GM12878 (cell line): ENCODE results near the gene GPR68. TPM values are rescaled to one million over a fixed set of nuclear protein-coding genes. Genes with fewer than 3 reads are reported as not detected.

ENCODE experiments used
- ATAC-seq: fragments of 200-7000 bp; cut with Tn5 transposase; 3 replicates; pipeline ENCODE4 v1.9.1; 2020; ENCODE audit warnings: mild to moderate bottlenecking, moderate library complexity
- BruUV-seq: library from RNA; stranded (reverse); fragments of 400-500 nt; replicated peaks from 2 replicates; lab custom pipeline; 2021; lab: Mats Ljungman, UMichigan
- CTCF ChIA-PET: fragments of 300-600 bp; sonication (Branson Sonifier 250); formaldehyde crosslinking; extraction: SDS; loops from one replicate; lab custom pipeline; 2021; ENCODE audit warnings: inconsistent platforms; lab: Yijun Ruan, JAX
- POLR2A ChIA-PET: fragments of 350-600 bp; formaldehyde crosslinking; extraction: SDS; loops from one replicate; lab custom pipeline; 2021; ENCODE audit warnings: inconsistent platforms; lab: Charles Lee
- RAD21 ChIA-PET: fragments of 300-600 bp; sonication (Branson Sonifier 250); formaldehyde crosslinking; loops from one replicate; lab custom pipeline; 2023; ENCODE audit warnings: antibody characterized with exemption; ENCODE audit not compliant: unreplicated experiment; lab: Charles Lee
- SMC1A ChIA-PET: fragments of 300-600 bp; sonication (Branson Sonifier 250); formaldehyde crosslinking; loops from one replicate; lab custom pipeline; 2023; ENCODE audit not compliant: unreplicated experiment, uncharacterized antibody; lab: Charles Lee
- DNase-seq: peaks from one replicate; pipeline ENCODE4 v3.0.0-alpha.2; 2011; ENCODE audit warnings: low read depth, low spot score
- FAIRE-seq: peaks from 3 replicates; lab custom pipeline; 2011; peaks lifted over from hg19 to GRCh38; lab: Jason Lieb, UNC
- H2AFZ ChIP-seq: 2 replicates; pipeline ENCODE4 v1.6.0; 2011; ENCODE audit warnings: low read depth, low read length, control low read depth; ENCODE audit not compliant: control insufficient read depth
- H3K27ac ChIP-seq: 2 replicates; pipeline ENCODE4 v1.5.1; 2011; ENCODE audit warnings: control low read depth; ENCODE audit not compliant: control insufficient read depth, insufficient read depth
- H3K27me3 ChIP-seq, 2 experiments: replicated peaks in 1 of 2; 2 replicates each; pipeline versions ENCODE4 v1.6.0 to v1.6.1; 2011; ENCODE audit warnings: low read length in 1 of 2; ENCODE audit not compliant: control insufficient read depth in 2 of 2, insufficient read depth in 2 of 2
- H3K36me3 ChIP-seq, 2 experiments: 2 replicates each; pipeline ENCODE4 v1.5.1; 2011; ENCODE audit warnings: low read length in 1 of 2; ENCODE audit not compliant: control insufficient read depth in 2 of 2, insufficient read depth in 2 of 2
- H3K4me1 ChIP-seq: 2 replicates; pipeline ENCODE4 v1.6.1; 2011; ENCODE audit warnings: mild to moderate bottlenecking, low read length, moderate library complexity, mixed read lengths; ENCODE audit not compliant: control insufficient read depth, insufficient read depth
- H3K4me2 ChIP-seq: 2 replicates; pipeline ENCODE4 v1.6.0; 2011; ENCODE audit warnings: control low read depth; ENCODE audit not compliant: control insufficient read depth, insufficient read depth
- H3K4me3 ChIP-seq: fragments of 200-600 bp; sonication (generic); 2 replicates; pipeline ENCODE4 v1.5.1; 2016
- H3K79me2 ChIP-seq: 2 replicates; pipeline ENCODE4 v1.6.0; 2011; ENCODE audit warnings: low read length; ENCODE audit not compliant: control insufficient read depth, insufficient read depth
- H3K9ac ChIP-seq: 2 replicates; pipeline ENCODE4 v1.8.0; 2011; ENCODE audit warnings: low read length, control low read depth, mixed read lengths; ENCODE audit not compliant: control insufficient read depth, insufficient read depth
- H3K9me3 ChIP-seq: replicated peaks from 3 replicates; pipeline ENCODE4 v1.5.1; 2011; ENCODE audit warnings: mild to moderate bottlenecking, low read length; ENCODE audit not compliant: control insufficient read depth, insufficient read depth
- H4K20me1 ChIP-seq: 2 replicates; pipeline ENCODE4 v1.6.0; 2011; ENCODE audit not compliant: control insufficient read depth, insufficient read depth
- BCL3 ChIP-seq: IDR thresholded peaks from 2 replicates; pipeline ENCODE4 v1.6.1; 2011; ENCODE audit warnings: borderline replicate concordance, low read depth, mild to moderate bottlenecking, moderate library complexity, low read length; ENCODE audit not compliant: insufficient read depth, poor library complexity, severe bottlenecking
- JUND ChIP-seq: IDR thresholded peaks from 2 replicates; pipeline ENCODE4 v1.6.1; 2012; ENCODE audit warnings: low read depth, mild to moderate bottlenecking, low read length, improper control_type of control experiment, moderate library complexity
- TCF3 ChIP-seq: IDR thresholded peaks from 2 replicates; pipeline ENCODE4 v1.6.1; 2012; ENCODE audit warnings: low read depth, mild to moderate bottlenecking, low read length, borderline replicate concordance; ENCODE audit not compliant: insufficient read depth
- ZNF687 ChIP-seq: fragments of 450-650 bp; IDR thresholded peaks from 2 replicates; pipeline ENCODE4 v1.6.1; 2017; ENCODE audit warnings: mild to moderate bottlenecking, moderate library complexity
- whole genome bisulfite sequencing: methylation state at CpG from one replicate; pipeline ENCODE4 v1.1.6; 2016; ENCODE audit warnings: low lambda C conversion rate; ENCODE audit not compliant: insufficient replicate concordance, insufficient coverage; ENCODE audit errors: missing lambda C conversion rate; 5-methylcytosine and 5-hydroxymethylcytosine counted together
- in situ Hi-C: fragments of 300-500 bp; cut with MboI; formaldehyde crosslinking; loops from 9 replicates; pipeline ENCODE4 v1.14.3; 2018; ENCODE audit warnings: mixed read lengths
- intact Hi-C: fragments of 100-400 bp; cut with micrococcal nuclease; formaldehyde crosslinking; loops from one replicate; pipeline ENCODE4 v1.14.2; 2022; ENCODE audit not compliant: unreplicated experiment
- polyA plus RNA-seq, 11 experiments: library from polyadenylated mRNA; depleted of rRNA in 4 of 11; unstranded in 6 of 11; stranded (reverse) in 5 of 11; fragments of >200 nt; fragmentation: Nextera tagmentation in 4 of 11; fragmentation: Illumina TruSeq in 1 of 11; extraction: Ambion mirVana in 4 of 11; extraction: Trizol in 1 of 11; gene quantifications; 1 replicate in 1 of 11; 2 replicates in 10 of 11; pipeline versions ENCODE4 v1.2.1 to v1.2.3, GENCODE V29; 2011 to 2016; ENCODE audit warnings: inconsistent platforms in 2 of 11, missing spikeins in 2 of 11, low read depth in 1 of 11
- total RNA-seq, 4 experiments: library from RNA; depleted of rRNA in 3 of 4; stranded (reverse); fragments of >200 nt in 3 of 4; fragmentation: Illumina TruSeq in 1 of 4; extraction: Trizol in 1 of 4; gene quantifications; 2 replicates each; pipeline versions ENCODE4 v1.2.1 to v1.2.3, GENCODE V29; 2013 to 2021

GPR68 gene
- total and polyA plus RNA-seq, 10 of the 15 experiments (the other 5 are each of a cell fraction or from before 2014, with no cell fraction given), result 0.06 to 3.4 (median 1.8) TPM

- RAD21 ChIA-PET, result interaction anchor here (1.4 kb wide), 1 partner anchor 11 kb away, joined by 5 read pairs; no protein-coding TSS in a partner anchor
- H3K9me3 ChIP-seq, result no peaks in the 10 kb centered on the region
- H3K36me3 ChIP-seq, result peaks cover 30 to 42% of the 10 kb centered on the region in 2 experiments
- intact Hi-C loops, result no loop called here
- H3K79me2 ChIP-seq, result no peaks in the 10 kb centered on the region
- ATAC-seq (no peak), DNase-seq (no peak), FAIRE-seq (no peak)
- H3K27ac ChIP-seq, result no peak overlapping the region
- no peak overlapping the region for H3K4me2 ChIP-seq
- H3K9ac ChIP-seq, result no peak overlapping the region
- H3K27me3 ChIP-seq, result no peaks in the 10 kb centered on the region
- BruUV-seq, result no TSS peak
- H2AFZ ChIP-seq, result no peak overlapping the region
- TF ChIP-seq BCL3, result no peak
- TF ChIP-seq ZNF687, result no peak
- TF ChIP-seq TCF3, result no peak
- TF ChIP-seq JUND, result no peak
- POLR2A ChIA-PET, result no interaction called here
- no peaks in the 10 kb centered on the region for H4K20me1 ChIP-seq
- WGBS, result over 99% methylated on average over 9 of the region's 9 CpGs
- CTCF ChIA-PET, result interaction anchor here (1.2 kb wide), 1 partner anchor 97 kb away, joined by 4 read pairs; no protein-coding TSS in a partner anchor
- no peaks in the 10 kb centered on the region for H3K4me1 ChIP-seq
- H3K4me3 ChIP-seq, result no peak overlapping the region
- SMC1A ChIA-PET, result interaction anchor here (0.5 to 1.6 kb wide), 2 partner anchors 98 to 571 kb away, joined by 3 to 5 read pairs; no protein-coding TSS in a partner anchor
- in situ Hi-C loops, result no loop called here
Observed at GRCh38 chr14:91274796-91275195, 30.3 kb upstream of the GPR68 start.
